GM19328 (cell line): ENCODE results near the gene PRKG1.
"Not testable (repeated sequence)": the region's sequence is repeated elsewhere in the genome, so short reads cannot be mapped to it uniquely, and the experiment has no call there.

Source experiments
- ATAC-seq: cut with Tn5 transposase; IDR thresholded peaks from one replicate; pipeline ENCODE4 v1.9.1; 2021; ENCODE audit warnings: mild to moderate bottlenecking, moderate library complexity; ENCODE audit not compliant: unreplicated experiment

The PRKG1 gene

DNA sequence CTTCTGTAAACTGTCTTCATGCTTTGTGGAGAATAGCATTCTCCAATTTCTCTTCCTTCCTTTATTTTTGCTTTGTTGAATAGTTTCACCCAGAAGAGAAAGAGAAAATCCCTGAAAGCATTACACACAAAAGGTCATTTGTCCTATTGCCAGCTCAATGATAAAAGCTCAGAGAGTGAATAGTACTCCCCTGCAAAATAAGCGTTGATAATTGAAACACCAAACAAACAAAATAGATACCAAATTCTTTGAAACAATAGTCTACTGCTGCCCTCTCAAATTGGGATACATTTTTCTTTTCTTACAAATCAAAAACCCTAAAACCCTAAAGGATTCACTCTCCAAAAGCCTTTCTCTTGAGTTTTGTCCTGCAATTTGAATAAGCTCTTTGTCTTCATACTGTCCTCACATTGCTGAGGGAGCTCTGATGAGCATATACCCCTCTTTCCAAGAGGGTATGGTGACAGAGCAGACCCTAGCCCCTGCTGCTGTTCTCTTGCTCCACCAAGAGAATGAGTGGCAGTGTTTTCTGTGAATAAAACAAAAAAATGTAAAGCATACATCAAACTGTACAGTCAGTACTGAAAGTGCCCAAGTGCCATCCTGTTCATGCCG, 490.7 kb downstream of the PRKG1 start:
- no peak for ATAC-seq

DNA sequence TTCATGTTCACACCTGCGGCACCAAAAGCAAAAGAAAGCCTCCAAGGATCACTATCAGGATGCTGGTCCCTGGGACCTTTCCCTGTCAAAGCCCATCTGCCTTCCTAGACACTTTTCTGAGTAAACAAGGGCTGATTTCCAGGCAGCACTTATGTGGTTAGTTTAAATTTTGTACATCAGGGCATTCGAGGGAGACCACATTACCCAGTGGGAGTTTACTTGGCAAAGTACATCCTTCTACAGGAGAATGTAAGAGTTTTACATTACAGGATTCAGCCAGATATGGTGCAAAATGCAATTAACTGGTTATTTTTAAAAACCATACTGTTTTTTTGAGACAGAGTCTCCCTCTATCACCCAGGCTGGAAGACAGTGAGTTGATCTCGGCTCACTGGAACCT, 493.0 kb downstream of the PRKG1 start:
- ATAC-seq = no peak

DNA sequence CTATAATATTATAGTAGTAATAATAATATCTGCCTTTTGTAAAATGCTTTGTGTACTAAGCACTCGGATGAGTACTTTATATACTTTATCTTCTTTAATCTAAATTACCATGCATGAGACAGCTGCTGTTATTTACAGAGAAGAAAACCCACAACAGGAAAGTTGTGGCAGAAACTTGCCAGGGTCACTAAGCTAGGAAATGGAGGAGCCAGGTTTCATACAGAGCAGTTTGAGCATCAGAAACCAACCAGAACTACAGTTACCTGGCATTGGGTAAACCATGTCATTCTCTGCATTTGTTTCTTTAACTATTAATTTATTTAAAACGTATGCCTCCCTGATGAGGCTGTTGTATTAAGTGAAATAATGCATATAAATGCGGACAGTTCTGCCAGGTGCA, 495.2 kb downstream of the PRKG1 start:
- no peak for ATAC-seq

DNA sequence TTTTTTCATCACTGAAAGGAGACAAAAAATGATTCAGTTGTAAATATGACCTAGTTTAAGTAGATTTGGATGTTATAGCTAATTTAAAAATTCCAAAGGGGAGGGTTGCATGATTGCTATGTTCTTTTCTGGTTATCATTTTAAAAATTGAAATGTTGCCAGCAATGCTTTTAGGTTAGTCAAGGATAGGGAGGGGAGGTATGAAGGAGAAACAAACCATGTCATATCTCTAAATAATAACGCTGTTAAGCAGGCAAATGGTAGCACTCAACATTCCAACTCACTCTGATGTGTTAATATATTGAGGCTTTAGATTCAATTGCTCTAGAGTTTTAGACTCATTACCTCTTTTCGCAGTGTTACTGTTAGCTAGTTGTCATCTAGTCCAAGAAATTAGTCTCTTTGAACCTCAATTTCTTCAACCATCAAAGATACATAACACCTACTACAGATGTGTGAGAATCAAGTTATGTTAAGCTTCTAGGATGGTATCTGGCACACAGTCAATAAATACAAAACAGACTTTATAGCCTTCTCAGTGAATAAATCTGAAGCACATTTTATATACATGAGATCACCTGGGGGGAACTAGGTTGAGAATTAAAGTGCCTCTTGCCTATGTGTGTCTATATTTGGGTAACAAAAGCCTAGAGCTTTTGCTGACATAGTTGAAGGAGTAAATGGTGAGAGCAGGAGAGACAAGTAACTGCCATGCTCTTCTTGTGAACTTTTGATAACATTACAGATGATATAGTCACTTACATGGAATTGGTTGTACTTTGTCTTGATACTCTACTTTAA, 500.2 kb downstream of the PRKG1 start:
- ATAC-seq = no peak

- ATAC-seq = not testable (repeated sequence)
These were observed 506.9 kb downstream of the PRKG1 start for GRCh38 chr10:51581196-51581595.

DNA sequence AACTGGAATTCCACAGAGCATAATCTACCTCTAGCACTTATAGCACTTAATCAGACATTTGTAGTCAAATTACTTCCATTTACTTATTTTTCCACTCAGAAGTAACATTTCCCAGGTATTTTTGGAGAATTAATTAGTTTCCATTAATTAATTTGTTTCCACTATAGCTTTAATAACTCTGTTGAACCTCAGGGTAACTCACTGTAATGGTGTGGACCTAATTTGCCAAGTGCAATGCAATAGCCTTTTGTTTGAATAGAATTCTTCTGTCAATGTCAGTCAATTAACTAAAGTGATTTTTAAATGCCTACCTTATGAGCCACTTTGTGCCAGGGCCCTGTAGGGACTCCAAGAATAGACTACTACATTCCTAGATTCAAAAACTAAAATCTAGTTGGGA, 509.7 kb downstream of the PRKG1 start:
- ATAC-seq = no peak

GRCh38 chr10:51585742-51586141, 511.5 kb downstream of the PRKG1 start:
- no peak for ATAC-seq

GRCh38 chr10:51588984-51589383, 514.7 kb downstream of the PRKG1 start:
- ATAC-seq = no peak

DNA sequence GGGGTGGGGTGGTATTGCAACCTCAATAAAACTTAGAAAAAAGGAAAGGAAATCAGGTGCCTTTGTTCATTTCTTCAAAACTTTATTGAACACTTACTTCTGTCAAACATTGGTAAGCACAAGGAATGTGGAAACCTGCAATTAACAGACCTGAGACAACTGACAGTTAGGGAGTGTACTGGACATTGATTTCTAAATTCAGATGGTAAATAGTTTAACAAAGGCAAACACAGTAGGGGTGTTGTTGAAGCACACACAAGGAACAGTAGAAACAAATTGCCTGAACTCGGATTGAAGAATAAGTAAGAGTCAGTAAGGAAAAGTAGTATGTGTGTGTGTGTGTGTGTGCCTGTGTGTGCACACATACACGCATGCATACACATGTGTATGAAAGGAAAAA, 516.5 kb downstream of the PRKG1 start:
- no peak for ATAC-seq

DNA sequence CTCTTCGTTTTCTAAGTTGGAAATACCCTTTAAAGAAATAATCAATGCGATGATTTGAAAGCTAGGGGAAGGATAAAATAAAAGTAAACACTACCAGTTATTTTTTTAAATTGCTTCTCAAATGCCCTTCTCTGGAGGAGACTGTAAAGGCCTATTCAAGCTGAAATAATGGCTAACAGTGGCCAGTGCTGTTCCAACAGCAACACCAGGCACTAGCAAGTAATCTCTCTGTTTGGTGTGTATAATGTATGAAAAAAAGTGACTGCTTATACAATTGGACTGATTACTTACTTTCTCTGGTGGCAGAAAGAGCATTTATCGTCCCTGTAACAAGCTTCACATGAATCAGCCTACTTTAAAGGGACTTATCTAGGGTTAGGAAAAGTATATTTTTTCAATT, 522.4 kb downstream of the PRKG1 start:
- ATAC-seq = no peak

- ATAC-seq = no peak
These were observed 525.4 kb downstream of the PRKG1 start for GRCh38 chr10:51599647-51600046.

DNA sequence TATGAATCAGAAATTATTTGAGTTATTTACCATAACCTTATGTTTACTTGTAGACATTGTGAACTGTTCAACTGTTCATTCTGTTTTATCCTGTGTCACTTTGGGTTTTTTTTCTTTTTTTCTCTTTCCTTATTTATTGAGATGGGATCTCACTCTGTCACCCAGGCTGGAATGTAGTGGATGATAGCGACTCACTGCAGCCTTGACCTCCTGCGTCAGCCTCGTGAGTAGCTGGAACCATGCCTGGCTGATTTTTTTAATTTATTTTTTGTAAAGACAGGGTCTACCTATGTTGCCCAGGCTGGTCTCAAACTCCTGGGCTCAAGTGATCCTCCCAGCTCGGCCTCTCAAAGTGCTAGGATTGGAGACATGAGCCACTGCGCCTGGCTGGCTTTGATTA, 528.0 kb downstream of the PRKG1 start:
- no peak for ATAC-seq

DNA sequence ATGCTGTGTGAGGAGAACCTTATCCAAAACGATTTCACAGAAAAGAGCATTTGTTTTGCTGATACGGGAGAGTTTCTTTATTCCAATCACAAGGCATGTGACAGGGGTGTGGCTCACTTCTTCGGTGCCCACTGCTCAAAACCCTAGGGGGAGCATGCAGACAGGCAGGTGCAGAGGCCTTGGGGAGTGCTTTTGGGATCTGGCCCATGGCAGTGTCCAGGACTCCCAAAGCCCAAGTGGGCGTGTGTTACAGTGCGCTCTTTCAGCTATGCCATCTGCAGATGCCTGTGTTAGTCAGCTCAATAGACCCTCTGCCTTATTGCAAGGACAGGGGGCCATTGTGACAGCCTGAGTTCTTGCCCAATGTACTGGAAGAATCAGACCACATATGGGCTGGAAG, 530.3 kb downstream of the PRKG1 start:
- ATAC-seq = no peak

DNA sequence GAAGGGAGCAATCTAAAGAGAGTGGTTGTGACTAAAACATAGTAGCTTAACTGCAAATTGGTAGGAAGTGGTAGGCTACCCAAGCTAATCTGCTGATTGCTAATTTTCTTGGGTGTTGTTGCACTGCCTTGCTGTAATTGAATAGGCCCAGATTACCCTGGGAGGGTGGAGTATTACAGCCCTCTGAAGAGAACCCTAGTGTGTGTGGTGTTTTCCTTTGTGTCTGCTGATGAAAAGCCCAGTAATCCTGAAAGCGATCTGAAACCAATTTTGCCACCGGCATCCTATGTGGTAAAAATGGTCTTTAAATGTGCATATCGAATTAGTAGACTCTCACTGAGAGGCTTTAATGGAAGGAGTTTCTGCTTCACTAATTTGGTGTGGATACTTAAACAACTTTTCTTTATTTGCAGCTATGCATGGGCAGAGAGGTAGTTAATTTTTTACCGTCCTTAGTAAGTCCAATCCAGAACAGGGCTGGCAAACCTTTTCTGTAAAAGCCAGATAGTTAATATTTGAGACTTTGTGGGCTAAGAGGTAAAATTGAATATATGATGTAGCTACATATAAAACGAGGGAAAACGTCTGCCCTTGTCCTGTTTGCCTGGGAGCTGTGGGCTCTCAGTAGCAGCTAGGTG, 532.7 kb downstream of the PRKG1 start:
- no peak for ATAC-seq

DNA sequence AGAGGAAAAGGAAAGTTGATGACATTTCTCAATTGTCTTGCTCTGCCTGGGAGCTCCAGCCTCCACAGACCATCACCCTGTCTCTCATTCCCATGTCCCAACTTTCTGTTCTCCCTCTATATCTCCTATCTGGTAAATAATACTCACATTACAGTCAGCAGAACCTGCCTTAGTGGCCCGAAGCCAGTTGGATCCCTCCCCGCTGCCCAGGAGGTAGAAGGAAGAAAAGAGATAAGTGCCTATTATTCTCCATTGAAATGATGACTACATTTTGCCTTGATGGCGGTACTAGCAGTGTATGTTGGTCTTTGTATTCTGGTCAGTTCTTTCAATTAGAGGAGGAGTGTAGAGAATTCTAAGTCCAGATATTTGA, 533.2 kb downstream of the PRKG1 start:
- no peak for ATAC-seq

- ATAC-seq = no peak
These were observed 533.9 kb downstream of the PRKG1 start for GRCh38 chr10:51608211-51608610.

GRCh38 chr10:51615764-51616298, 541.5 kb downstream of the PRKG1 start:
- no peak for ATAC-seq

- ATAC-seq = no peak
These were observed 543.4 kb downstream of the PRKG1 start for GRCh38 chr10:51617576-51618235.

DNA sequence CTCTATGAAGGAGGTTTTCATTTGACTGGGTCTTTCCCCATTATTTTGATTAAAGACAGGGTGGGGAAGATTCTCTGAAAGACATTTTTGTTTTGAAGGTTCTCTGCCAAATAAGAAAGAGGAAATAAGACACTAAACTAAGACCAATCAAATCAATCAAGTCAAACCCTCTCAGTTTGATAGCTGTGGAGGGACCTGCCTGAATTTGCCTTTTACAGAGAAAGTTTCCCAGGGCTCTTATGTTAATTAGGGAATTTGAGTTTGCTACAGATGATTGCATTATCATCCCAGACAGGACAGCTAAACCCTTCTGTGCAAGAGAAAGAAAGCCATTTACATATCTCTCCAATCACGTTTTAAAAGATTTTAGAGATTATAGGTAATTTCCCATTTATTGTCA, 545.1 kb downstream of the PRKG1 start:
- no peak for ATAC-seq

GRCh38 chr10:51620131-51620530, 545.8 kb downstream of the PRKG1 start:
- ATAC-seq = no peak

GRCh38 chr10:51624013-51624412, 549.7 kb downstream of the PRKG1 start:
- no peak for ATAC-seq
